Kidney epithelial cell (primary cell): Measurements from ENCODE around the gene GATC. TPM values are rescaled to one million over a fixed set of nuclear protein-coding genes. Genes with fewer than 3 reads are reported as not detected.
A peak's percentile ranks its signal among the peaks of the same experiment; 100 is the strongest.

ENCODE experiments used
- DNase-seq: peaks from one replicate; pipeline ENCODE4 v3.0.0-alpha.2; 2010; ENCODE audit warnings: low read depth
- H3K27me3 ChIP-seq: 2 replicates; pipeline ENCODE4 v1.6.0; 2011; ENCODE audit warnings: low read length; ENCODE audit not compliant: control insufficient read depth, insufficient read depth
- H3K36me3 ChIP-seq: 2 replicates; pipeline ENCODE4 v1.5.1; 2011; ENCODE audit warnings: low read length; ENCODE audit not compliant: control insufficient read depth, insufficient read depth
- H3K4me3 ChIP-seq: 2 replicates; pipeline ENCODE4 v1.5.1; 2011; ENCODE audit warnings: low read depth, mild to moderate bottlenecking, control low read depth, low read length
- total RNA-seq: library from RNA; depleted of rRNA; stranded (reverse); fragments of >200 nt; gene quantifications from 2 replicates; pipeline ENCODE4 v1.2.3, GENCODE V29; 2015
- TF ChIP-seq, protein P1 (sequence below): IDR thresholded peaks from 2 replicates; pipeline ENCODE4 v1.5.1; 2011; ENCODE audit warnings: mild to moderate bottlenecking, moderate library complexity, low read length, control low read depth, inconsistent platforms; ENCODE audit not compliant: insufficient read depth, poor library complexity, severe bottlenecking

GATC gene
- total RNA-seq, 1 donor from 2014 or later: 25.7 TPM

- H3K4me3 ChIP-seq: no peak overlapping the region
- peaks cover 3% of the 10 kb centered on the region for H3K36me3 ChIP-seq
- no peaks in the 10 kb centered on the region for H3K27me3 ChIP-seq
- DNase-seq: no peak
- TF ChIP-seq, protein P1, sequence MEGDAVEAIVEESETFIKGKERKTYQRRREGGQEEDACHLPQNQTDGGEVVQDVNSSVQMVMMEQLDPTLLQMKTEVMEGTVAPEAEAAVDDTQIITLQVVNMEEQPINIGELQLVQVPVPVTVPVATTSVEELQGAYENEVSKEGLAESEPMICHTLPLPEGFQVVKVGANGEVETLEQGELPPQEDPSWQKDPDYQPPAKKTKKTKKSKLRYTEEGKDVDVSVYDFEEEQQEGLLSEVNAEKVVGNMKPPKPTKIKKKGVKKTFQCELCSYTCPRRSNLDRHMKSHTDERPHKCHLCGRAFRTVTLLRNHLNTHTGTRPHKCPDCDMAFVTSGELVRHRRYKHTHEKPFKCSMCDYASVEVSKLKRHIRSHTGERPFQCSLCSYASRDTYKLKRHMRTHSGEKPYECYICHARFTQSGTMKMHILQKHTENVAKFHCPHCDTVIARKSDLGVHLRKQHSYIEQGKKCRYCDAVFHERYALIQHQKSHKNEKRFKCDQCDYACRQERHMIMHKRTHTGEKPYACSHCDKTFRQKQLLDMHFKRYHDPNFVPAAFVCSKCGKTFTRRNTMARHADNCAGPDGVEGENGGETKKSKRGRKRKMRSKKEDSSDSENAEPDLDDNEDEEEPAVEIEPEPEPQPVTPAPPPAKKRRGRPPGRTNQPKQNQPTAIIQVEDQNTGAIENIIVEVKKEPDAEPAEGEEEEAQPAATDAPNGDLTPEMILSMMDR: peak; percentile 57
Observed at GRCh38 chr12:120466560-120467315, 20.5 kb downstream of the GATC start.

DNA sequence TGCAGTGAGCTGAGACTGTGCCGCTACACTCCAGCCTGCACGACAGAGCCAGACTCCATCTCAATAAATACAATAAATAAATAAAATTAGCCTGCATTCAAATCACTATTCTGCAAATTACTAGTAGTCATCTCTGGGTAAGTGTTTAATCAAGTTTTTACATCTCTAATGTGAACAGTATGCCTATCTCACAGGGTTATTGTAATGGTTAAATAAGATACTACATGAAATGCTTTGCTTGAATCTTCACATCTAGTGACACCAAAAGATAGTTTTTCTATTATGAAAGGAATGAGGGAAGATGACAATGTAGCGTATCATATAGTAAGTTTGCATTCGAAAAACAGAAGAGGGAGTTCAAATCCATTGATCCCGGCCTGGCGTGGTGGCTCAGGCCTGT is 21.2 kb downstream of the GATC start:
- no peaks in the 10 kb centered on the region for H3K27me3 ChIP-seq
- no peak overlapping the region for H3K4me3 ChIP-seq
- TF ChIP-seq, protein P1: no peak
- DNase-seq: no peak
- H3K36me3 ChIP-seq: peaks cover 3% of the 10 kb centered on the region

- DNase-seq: no peak
- Histone ChIP-seq H3K27me3 (no peaks in the 10 kb centered on the region), H3K4me3 (peak overlapping the region; percentile 99), H3K36me3 (peaks cover 3% of the 10 kb centered on the region)
- TF ChIP-seq, protein P1: no peak
Observed at GRCh38 chr12:120468325-120468820, 22.1 kb downstream of the GATC start.

DNA sequence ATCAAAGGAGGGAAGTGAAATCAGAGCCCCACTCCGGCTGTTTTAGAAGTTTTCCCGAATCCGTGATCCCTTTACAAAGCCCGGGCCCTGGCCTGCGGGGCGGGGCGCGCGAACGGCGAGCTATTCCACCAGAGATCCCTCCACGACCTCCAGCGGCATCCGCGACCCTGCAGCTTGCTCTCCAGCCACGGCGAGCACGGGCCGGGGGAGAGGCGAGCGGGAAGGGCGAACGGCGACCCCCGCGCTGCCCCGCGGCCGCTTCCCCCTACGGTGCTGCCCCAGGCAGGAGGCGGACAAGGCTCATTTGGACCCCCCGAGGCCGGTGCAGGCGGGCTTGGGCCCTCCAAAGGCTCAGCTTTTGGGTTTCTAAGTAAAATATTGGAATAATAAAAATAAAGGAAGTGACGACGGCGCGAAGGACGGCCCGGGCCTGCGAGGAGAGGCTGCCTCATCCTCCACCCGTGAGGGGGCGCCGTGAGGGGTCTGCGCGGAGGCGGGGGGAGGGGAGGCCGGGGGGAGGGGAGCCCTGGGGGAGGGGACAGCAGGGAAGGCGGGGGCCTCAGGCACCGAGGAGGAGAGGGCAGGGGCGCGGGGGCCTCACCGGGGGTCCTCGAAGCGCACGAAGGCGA is 22.7 kb downstream of the GATC start:
- Histone ChIP-seq H3K4me3 (peak overlapping the region; percentile 99), H3K36me3 (peaks cover under 1% of the 10 kb centered on the region), H3K27me3 (no peaks in the 10 kb centered on the region)
- TF ChIP-seq, protein P1: peak; percentile 26
- DNase-seq: no peak

DNA sequence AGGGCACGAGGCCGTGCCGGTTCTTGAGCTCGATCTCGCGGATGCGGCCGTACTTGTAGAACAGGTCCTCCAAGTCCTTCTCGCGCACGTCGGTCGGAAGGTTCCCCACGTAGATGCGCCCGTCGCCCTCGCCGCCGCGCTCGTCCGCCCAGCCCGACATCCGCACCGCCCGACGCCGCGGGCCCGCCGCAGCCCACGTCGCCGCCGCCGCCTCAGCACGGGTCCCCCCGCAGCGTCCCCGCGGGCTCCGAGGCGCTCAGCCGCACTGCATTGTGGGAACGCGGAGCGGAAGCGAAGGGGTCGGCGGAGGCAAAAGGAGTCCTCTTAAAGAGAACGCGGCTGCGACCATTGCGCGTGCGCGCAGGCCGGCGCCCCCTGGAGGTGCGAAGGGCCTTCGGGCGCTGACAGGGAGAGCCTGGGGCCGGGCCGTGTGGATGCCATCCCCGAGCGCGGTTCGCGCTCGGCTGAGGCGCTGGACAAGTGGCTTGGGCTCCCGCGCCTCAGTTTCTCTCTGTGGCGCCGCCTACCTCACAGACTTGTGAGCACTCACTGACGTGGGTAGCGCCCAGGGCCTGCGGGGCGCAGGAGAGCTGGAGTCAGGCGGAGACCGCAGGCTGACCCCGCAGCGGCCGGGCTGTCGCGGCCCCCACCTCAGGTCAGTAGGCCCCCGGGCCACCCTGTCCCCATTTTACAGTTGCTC is 23.4 kb downstream of the GATC start, which contains the start of gene SRSF9:
Gene SRSF9 (minus strand): TSS at position 299 of the 700 bp plus-strand sequence. CDS start 139 bp downstream, at position 160.
- Histone ChIP-seq H3K4me3 (peak within 1 kb of the TSS; percentile 99), H3K36me3 (no peaks in the 10 kb centered on the region), H3K27me3 (no peaks in the 10 kb centered on the region)
- peak; percentile 83 for DNase-seq
- TF ChIP-seq, protein P1: peak; percentile 88
